Keratinocyte (primary cell): ENCODE data around the gene CYB5A. TPM values are rescaled to one million over a fixed set of nuclear protein-coding genes. Genes with fewer than 3 reads are reported as not detected.

Source experiments
- DNase-seq: peaks from one replicate; pipeline ENCODE4 v3.0.0-alpha.2; 2011; ENCODE audit warnings: low read depth, missing footprints, low spot score
- FAIRE-seq: peaks from 2 replicates; lab custom pipeline; 2011; peaks lifted over from hg19 to GRCh38; lab: Jason Lieb, UNC
- H2AFZ ChIP-seq: 2 replicates; pipeline ENCODE4 v1.6.0; 2012; ENCODE audit warnings: low read length, control low read depth, inconsistent platforms; ENCODE audit not compliant: control insufficient read depth
- H3K27ac ChIP-seq: 2 replicates; pipeline ENCODE4 v1.5.1; 2011; ENCODE audit warnings: low read length; ENCODE audit not compliant: control insufficient read depth, insufficient read depth
- H3K27me3 ChIP-seq: 3 replicates; pipeline ENCODE4 v1.6.0; 2011; ENCODE audit warnings: low read length; ENCODE audit not compliant: control insufficient read depth, insufficient read depth; ENCODE audit errors: extremely low read depth
- H3K36me3 ChIP-seq, 2 experiments: 2 replicates in 1 of 2; 3 replicates in 1 of 2; pipeline ENCODE4 v1.5.1; 2011; ENCODE audit warnings: low read length in 2 of 2, mild to moderate bottlenecking in 1 of 2; ENCODE audit not compliant: control insufficient read depth in 2 of 2, insufficient read depth in 2 of 2; ENCODE audit errors: extremely low read depth in 1 of 2
- H3K4me1 ChIP-seq: 3 replicates; pipeline ENCODE4 v1.5.1; 2011; ENCODE audit warnings: low read length; ENCODE audit not compliant: control insufficient read depth, insufficient read depth; ENCODE audit errors: extremely low read depth
- H3K4me2 ChIP-seq: 3 replicates; pipeline ENCODE4 v1.6.0; 2011; ENCODE audit warnings: low read depth, low read length; ENCODE audit not compliant: control insufficient read depth, insufficient read depth; ENCODE audit errors: extremely low read depth
- H3K4me3 ChIP-seq, 3 experiments: fragments of 200-600 bp in 1 of 3; sonication (generic) in 1 of 3; 2 replicates in 2 of 3; 3 replicates in 1 of 3; pipeline ENCODE4 v1.5.1; 2011 to 2016; ENCODE audit warnings: low read length in 3 of 3, mild to moderate bottlenecking in 3 of 3, control low read depth in 2 of 3, inconsistent platforms in 1 of 3, low read depth in 1 of 3, mixed read lengths in 1 of 3, mixed run types in 1 of 3, moderate library complexity in 1 of 3; ENCODE audit not compliant: control insufficient read depth in 2 of 3, insufficient read depth in 2 of 3; ENCODE audit errors: extremely low read depth in 1 of 3
- H3K79me2 ChIP-seq: 2 replicates; pipeline ENCODE4 v1.6.0; 2012; ENCODE audit warnings: low read length; ENCODE audit not compliant: control insufficient read depth, insufficient read depth
- H3K9ac ChIP-seq: 3 replicates; pipeline ENCODE4 v1.6.0; 2011; ENCODE audit warnings: low read length; ENCODE audit not compliant: control insufficient read depth, insufficient read depth; ENCODE audit errors: extremely low read depth
- H3K9me1 ChIP-seq: 3 replicates; pipeline ENCODE4 v1.6.0; 2011; ENCODE audit warnings: low read length; ENCODE audit not compliant: control insufficient read depth, insufficient read depth; ENCODE audit errors: extremely low read depth
- H3K9me3 ChIP-seq: 2 replicates; pipeline ENCODE4 v1.5.1; 2012; ENCODE audit warnings: low read depth, low read length; ENCODE audit not compliant: control insufficient read depth
- H4K20me1 ChIP-seq: 3 replicates; pipeline ENCODE4 v1.6.0; 2011; ENCODE audit warnings: low read length; ENCODE audit not compliant: control insufficient read depth, insufficient read depth; ENCODE audit errors: extremely low read depth
- EZH2 ChIP-seq: IDR thresholded peaks from one replicate; pipeline ENCODE4 v1.6.1; 2012; ENCODE audit warnings: inconsistent platforms, mild to moderate bottlenecking, low read length, moderate library complexity
- dilution Hi-C: fragments of 300-500 bp; cut with MboI; formaldehyde crosslinking; loops from one replicate; pipeline ENCODE4 v1.7.0; 2020; ENCODE audit warnings: low sequenced_read_pairs; ENCODE audit not compliant: extremely low pct_ligation_motif_present
- polyA minus RNA-seq, 3 experiments: library from RNA; depleted of rRNA, polyadenylated mRNA; stranded (reverse); fragments of >200 nt; gene quantifications; 1 replicate in 1 of 3; 2 replicates in 1 of 3; 3 replicates in 1 of 3; pipeline ENCODE4 v1.2.3, GENCODE V29; 2011
- polyA plus RNA-seq, 5 experiments: library from polyadenylated mRNA; depleted of rRNA in 3 of 5; stranded (reverse) in 3 of 5; stranded (forward) in 1 of 5; unstranded in 1 of 5; fragments of >200 nt; gene quantifications; 1 replicate in 1 of 5; 2 replicates in 3 of 5; 3 replicates in 1 of 5; pipeline versions ENCODE4 v1.2.1 to v1.2.3, GENCODE V29; 2011 to 2012; ENCODE audit warnings: missing spikeins in 2 of 5, low read depth in 1 of 5, low replicate concordance in 1 of 5
- TF ChIP-seq, protein P1 (sequence below), 3 experiments: IDR thresholded peaks in 1 of 3; conservative IDR thresholded peaks in 1 of 3; optimal IDR thresholded peaks in 1 of 3; 2 replicates in 2 of 3; 3 replicates in 1 of 3; pipeline versions ENCODE3 to v1.5.1; 2011; ENCODE audit warnings: low read length in 3 of 3, mild to moderate bottlenecking in 3 of 3, moderate library complexity in 2 of 3, control low read depth in 1 of 3, inconsistent platforms in 1 of 3; ENCODE audit not compliant: insufficient read depth in 2 of 3; ENCODE audit errors: extremely low read depth in 1 of 3

The CYB5A gene, protein sequence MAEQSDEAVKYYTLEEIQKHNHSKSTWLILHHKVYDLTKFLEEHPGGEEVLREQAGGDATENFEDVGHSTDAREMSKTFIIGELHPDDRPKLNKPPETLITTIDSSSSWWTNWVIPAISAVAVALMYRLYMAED
- polyA plus RNA-seq (42.2 to 49.4 TPM (median 42.6 TPM) in 3 replicates), polyA minus RNA-seq (8.3 to 12.6 TPM (median 11.9 TPM) in 3 replicates)
- 21.2 TPM for polyA plus RNA-seq (2011; ENCODE audit: low read depth)
- polyA plus RNA-seq (2011; cell fraction: cytosol; rRNA removed) = 31.7 and 38.7 TPM in 2 replicates
- polyA plus RNA-seq (2011; cell fraction: nucleus; rRNA removed) = 13.9 and 20.7 TPM in 2 replicates
- polyA plus RNA-seq (2012; ENCODE audit: low replicate concordance) = 33.7 and 62.8 TPM in 2 replicates
- 24.6 TPM for polyA minus RNA-seq (2011; cell fraction: cytosol; rRNA and poly(A)+ RNA removed)
- polyA minus RNA-seq (2011; cell fraction: nucleus; rRNA and poly(A)+ RNA removed) = 1.1 and 3.3 TPM in 2 replicates

DNA sequence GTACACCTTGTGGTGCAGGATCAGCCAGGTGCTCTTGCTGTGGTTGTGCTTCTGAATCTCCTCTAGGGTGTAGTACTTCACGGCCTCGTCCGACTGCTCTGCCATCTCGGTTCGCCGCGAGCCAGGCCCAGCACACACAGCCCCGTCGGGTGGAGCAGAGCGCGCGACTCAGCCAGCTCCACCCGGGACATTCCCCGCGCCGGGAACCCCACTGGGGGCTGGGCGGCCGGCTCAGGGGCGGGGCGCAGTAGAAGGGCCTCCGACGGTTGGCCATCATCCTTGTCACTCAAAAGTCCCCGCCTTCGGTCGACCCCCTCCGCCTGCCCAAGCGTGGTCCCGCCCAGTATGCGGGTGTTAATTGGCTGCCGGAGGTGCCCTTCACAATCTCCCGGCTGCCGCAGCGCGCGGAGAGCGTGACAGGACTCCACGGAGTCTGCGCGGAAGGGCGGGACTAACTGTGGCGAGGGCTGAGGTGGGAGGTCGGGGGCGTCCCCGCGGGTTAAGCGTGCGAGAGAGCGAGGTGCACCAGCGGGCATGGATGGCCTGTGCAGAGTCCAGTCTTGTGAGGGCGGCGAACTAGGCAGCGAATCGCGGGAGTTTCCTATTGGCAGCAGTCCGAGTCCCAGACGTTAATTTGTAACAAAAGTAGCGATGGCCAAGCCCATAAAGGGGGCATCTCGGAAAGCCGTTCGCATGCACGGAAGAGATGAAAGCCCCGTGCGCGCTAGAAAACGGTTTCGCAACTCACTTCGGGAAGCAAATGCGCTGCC is at the start of gene CYB5A:
Gene CYB5A (minus strand): TSS at position 193 of the 770 bp plus-strand sequence. CDS start 88 bp downstream, at position 105.
- H3K27me3 ChIP-seq = no peaks in the 10 kb centered on the region
- H3K27ac ChIP-seq = no peak within 1 kb of the TSS
- no peaks in the 10 kb centered on the region for H3K4me1 ChIP-seq
- H2AFZ ChIP-seq = peak within 1 kb of the TSS; percentile 97
- DNase-seq (peak; percentile 40), FAIRE-seq (no peak)
- no peaks in the 10 kb centered on the region for H3K9me3 ChIP-seq
- H4K20me1 ChIP-seq = no peaks in the 10 kb centered on the region
- dilution Hi-C loops = no loop called here
- no peaks in the 10 kb centered on the region for H3K9me1 ChIP-seq
- TF ChIP-seq EZH2 = no peak
- TF ChIP-seq, protein P1, sequence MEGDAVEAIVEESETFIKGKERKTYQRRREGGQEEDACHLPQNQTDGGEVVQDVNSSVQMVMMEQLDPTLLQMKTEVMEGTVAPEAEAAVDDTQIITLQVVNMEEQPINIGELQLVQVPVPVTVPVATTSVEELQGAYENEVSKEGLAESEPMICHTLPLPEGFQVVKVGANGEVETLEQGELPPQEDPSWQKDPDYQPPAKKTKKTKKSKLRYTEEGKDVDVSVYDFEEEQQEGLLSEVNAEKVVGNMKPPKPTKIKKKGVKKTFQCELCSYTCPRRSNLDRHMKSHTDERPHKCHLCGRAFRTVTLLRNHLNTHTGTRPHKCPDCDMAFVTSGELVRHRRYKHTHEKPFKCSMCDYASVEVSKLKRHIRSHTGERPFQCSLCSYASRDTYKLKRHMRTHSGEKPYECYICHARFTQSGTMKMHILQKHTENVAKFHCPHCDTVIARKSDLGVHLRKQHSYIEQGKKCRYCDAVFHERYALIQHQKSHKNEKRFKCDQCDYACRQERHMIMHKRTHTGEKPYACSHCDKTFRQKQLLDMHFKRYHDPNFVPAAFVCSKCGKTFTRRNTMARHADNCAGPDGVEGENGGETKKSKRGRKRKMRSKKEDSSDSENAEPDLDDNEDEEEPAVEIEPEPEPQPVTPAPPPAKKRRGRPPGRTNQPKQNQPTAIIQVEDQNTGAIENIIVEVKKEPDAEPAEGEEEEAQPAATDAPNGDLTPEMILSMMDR (optimal IDR thresholded peaks at IDR 0.05 in 1 of 3, IDR thresholded peaks at IDR 0.05 in 1 of 3, conservative IDR thresholded peaks at IDR 0.05 in 1 of 3; ENCODE audit: extremely low read depth in 1 of 3, insufficient read depth in 2 of 3, low read length in 3 of 3) = peak in 2 of 3 experiments; percentile 6 to 28
- H3K36me3 ChIP-seq = no peaks in the 10 kb centered on the region
- peak within 1 kb of the TSS; percentile 71 to 92 (median 79) for H3K4me3 ChIP-seq
- peak within 1 kb of the TSS; percentile 67 for H3K9ac ChIP-seq
- H3K79me2 ChIP-seq = no peaks in the 10 kb centered on the region
- peak within 1 kb of the TSS; percentile 85 for H3K4me2 ChIP-seq

DNA sequence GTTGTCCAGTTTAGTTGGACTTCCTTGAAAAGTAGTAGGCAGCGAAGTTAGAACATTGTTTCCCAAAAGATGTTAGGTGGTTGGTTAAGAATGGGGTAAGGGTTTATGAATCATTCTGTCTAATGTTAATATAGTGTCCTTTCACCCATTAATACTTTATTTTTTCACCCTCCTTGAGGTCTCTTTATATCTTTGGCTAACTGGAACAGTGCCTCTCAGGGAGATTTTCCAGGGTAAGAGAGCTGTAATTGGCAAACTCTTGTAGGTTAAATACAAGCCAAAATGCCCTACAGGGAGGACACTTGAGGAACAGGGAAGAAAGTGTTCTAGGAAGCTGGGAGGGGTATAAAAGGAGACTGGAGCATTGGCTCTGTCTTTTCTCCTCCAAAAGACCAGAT is 46.1 kb upstream of the CYB5A start:
- Histone ChIP-seq H3K4me1 (no peaks in the 10 kb centered on the region), H3K4me2 (no peak overlapping the region), H3K9me3 (no peaks in the 10 kb centered on the region), H3K4me3 (no peak overlapping the region), H3K9ac (no peak overlapping the region), H3K9me1 (no peaks in the 10 kb centered on the region), H3K79me2 (no peaks in the 10 kb centered on the region), H3K27ac (no peak overlapping the region), H3K27me3 (no peaks in the 10 kb centered on the region), H4K20me1 (no peaks in the 10 kb centered on the region), H3K36me3 (no peaks in the 10 kb centered on the region), H2AFZ (no peak overlapping the region)
- dilution Hi-C loops = no loop called here
- DNase-seq = no peak
- FAIRE-seq = no peak
- no peak for TF ChIP-seq EZH2
- TF ChIP-seq, protein P1 (optimal IDR thresholded peaks at IDR 0.05 in 1 of 3, IDR thresholded peaks at IDR 0.05 in 1 of 3, conservative IDR thresholded peaks at IDR 0.05 in 1 of 3; ENCODE audit: extremely low read depth in 1 of 3, insufficient read depth in 2 of 3, low read length in 3 of 3) = no peak
